AG04450 (cell line): Measurements from ENCODE around the gene ST6GAL2. TPM values are rescaled to one million over a fixed set of nuclear protein-coding genes. Genes with fewer than 3 reads are reported as not detected.

Source experiments
- CTCF ChIA-PET: fragments of 300-600, 350-600 bp; formaldehyde crosslinking; extraction: SDS; loops from one replicate; lab custom pipeline; 2022; ENCODE audit warnings: antibody characterized with exemption, inconsistent platforms; lab: Charles Lee
- POLR2A ChIA-PET: fragments of 350-600 bp; formaldehyde crosslinking; extraction: SDS; loops from one replicate; lab custom pipeline; 2021; ENCODE audit warnings: antibody characterized with exemption, inconsistent platforms; lab: Yijun Ruan, JAX
- DNase-seq: peaks from one replicate; pipeline ENCODE4 v3.0.0-alpha.2; 2011; ENCODE audit warnings: low read depth, low spot score
- H3K27ac ChIP-seq: one replicate; pipeline ENCODE4 v1.5.1; 2012; ENCODE audit warnings: low read depth, low read length, control low read depth
- H3K27me3 ChIP-seq: one replicate; pipeline ENCODE4 v1.6.0; 2012; ENCODE audit warnings: low read length; ENCODE audit not compliant: control insufficient read depth, insufficient read depth
- H3K4me3 ChIP-seq: 2 replicates; pipeline ENCODE4 v1.5.1; 2011; ENCODE audit warnings: mild to moderate bottlenecking, low read depth, low read length, control low read depth
- H3K9me3 ChIP-seq: 2 replicates; pipeline ENCODE4 v1.5.1; 2012; ENCODE audit warnings: low read length; ENCODE audit not compliant: control insufficient read depth, insufficient read depth
- CTCF ChIP-seq: IDR thresholded peaks from 2 replicates; pipeline ENCODE4 v1.5.1; 2011; ENCODE audit warnings: low read depth, low read length, control low read depth, inconsistent platforms
- polyA plus RNA-seq: library from polyadenylated mRNA; depleted of rRNA; stranded (reverse); fragments of >200 nt; gene quantifications from 2 replicates; pipeline ENCODE4 v1.2.3, GENCODE V29; 2011

ST6GAL2 gene
- polyA plus RNA-seq, 1 experiment, result 0.06 TPM

GRCh38 chr2:106876699-106877098, 9.3 kb downstream of the ST6GAL2 start:
- Histone ChIP-seq H3K27ac (no peak overlapping the region), H3K4me3 (no peak overlapping the region), H3K27me3 (no peaks in the 10 kb centered on the region), H3K9me3 (no peaks in the 10 kb centered on the region)
- ChIA-PET POLR2A (no interaction called here), CTCF (no interaction called here)
- no peak for TF ChIP-seq CTCF
- no peak for DNase-seq

- no peaks in the 10 kb centered on the region for H3K27me3 ChIP-seq
- POLR2A ChIA-PET, result no interaction called here
- no peak for DNase-seq
- no peak overlapping the region for H3K27ac ChIP-seq
- no peak for TF ChIP-seq CTCF
- CTCF ChIA-PET, result no interaction called here
- H3K9me3 ChIP-seq, result no peaks in the 10 kb centered on the region
- H3K4me3 ChIP-seq, result no peak overlapping the region
Observed at GRCh38 chr2:106869512-106870275, 16.3 kb downstream of the ST6GAL2 start.

GRCh38 chr2:106868275-106868674, 17.7 kb downstream of the ST6GAL2 start:
- ChIA-PET POLR2A (no interaction called here), CTCF (no interaction called here)
- DNase-seq, result no peak
- TF ChIP-seq CTCF, result 0 out of 2 replicates have a peak, but pooled peaks have one; percentile 19
- Histone ChIP-seq H3K4me3 (no peak overlapping the region), H3K9me3 (no peaks in the 10 kb centered on the region), H3K27ac (no peak overlapping the region), H3K27me3 (no peaks in the 10 kb centered on the region)

GRCh38 chr2:106867196-106867953, 18.6 kb downstream of the ST6GAL2 start:
- no peak overlapping the region for H3K4me3 ChIP-seq
- H3K27ac ChIP-seq, result no peak overlapping the region
- H3K9me3 ChIP-seq, result no peaks in the 10 kb centered on the region
- no peak for DNase-seq
- H3K27me3 ChIP-seq, result no peaks in the 10 kb centered on the region
- POLR2A ChIA-PET, result no interaction called here
- CTCF ChIA-PET, result no interaction called here
- TF ChIP-seq CTCF, result no peak

GRCh38 chr2:106866641-106867040, 19.3 kb downstream of the ST6GAL2 start:
- Histone ChIP-seq H3K27ac (no peak overlapping the region), H3K27me3 (no peaks in the 10 kb centered on the region), H3K9me3 (no peaks in the 10 kb centered on the region), H3K4me3 (no peak overlapping the region)
- TF ChIP-seq CTCF, result no peak
- CTCF ChIA-PET, result no interaction called here
- DNase-seq, result no peak
- POLR2A ChIA-PET, result no interaction called here
